GM18499 (cell line): ENCODE results near the gene ZDHHC17.

ENCODE experiments used
- ATAC-seq: cut with Tn5 transposase; IDR thresholded peaks from one replicate; pipeline ENCODE4 v1.9.1; 2021; ENCODE audit warnings: moderate number of reproducible peaks; ENCODE audit not compliant: insufficient read depth, unreplicated experiment

The ZDHHC17 gene

GRCh38 chr12:76901628-76902380 is 137.9 kb downstream of the ZDHHC17 start:
- no peak for ATAC-seq
